Mammary microvascular endothelial cell (primary cell): Measurements from ENCODE around the gene FERD3L. TPM values are rescaled to one million over a fixed set of nuclear protein-coding genes. Genes with fewer than 3 reads are reported as not detected.

Experiments used
- total RNA-seq: library from RNA; depleted of rRNA; stranded (reverse); fragments of >200 nt; gene quantifications from 2 replicates; pipeline ENCODE4 v1.2.3, GENCODE V29; 2015

FERD3L gene
- not detected in 2 replicates for total RNA-seq

GRCh38 chr7:19144661-19145433, at the start of gene FERD3L:
TSS of gene FERD3L (minus strand) at chr7:19145421. CDS start at chr7:19145362, 59 bp downstream.

GRCh38 chr7:19117091-19117869, 27.9 kb downstream of the FERD3L start, which contains the start of gene TWIST1:
TSS of gene TWIST1 (minus strand) at chr7:19117636. CDS start at chr7:19117321, 315 bp downstream.

Other genes with a start within 250 kb of the FERD3L start
- gene TWIST1, start 27.8 kb downstream of the FERD3L start, total RNA-seq, result not detected in 2 replicates